ENCODE results near the gene TNFAIP3.

The TNFAIP3 gene

GRCh38 chr6:137877606-137878005 lies 10.5 kb downstream of the TNFAIP3 start:
- Histone ChIP-seq H3K27ac (ENCODE audit: insufficient read depth, low read depth, low read length, poor library complexity, severe bottlenecking) (no peak overlapping the region), H3K27me3 (ENCODE audit: control insufficient read depth, insufficient read depth, low read length, poor library complexity, severe bottlenecking) (no peaks in the 10 kb centered on the region), H3K36me3 (ENCODE audit: control insufficient read depth, insufficient read depth, low read length) (peaks cover 8% of the 10 kb centered on the region), H3K4me1 (ENCODE audit: control insufficient read depth, insufficient read depth, low read length) (peaks cover 7% of the 10 kb centered on the region), H3K9me3 (ENCODE audit: control insufficient read depth, low read length) (no peaks in the 10 kb centered on the region), H3K4me3 (ENCODE audit: insufficient read depth, low read depth, low read length) (no peak overlapping the region)
- WGBS, 2 experiments = 92 to 96% methylated on average over 5 of the region's 5 CpGs

GRCh38 chr6:137878029-137878428 lies 11.0 kb downstream of the TNFAIP3 start:
- peaks cover 8% of the 10 kb centered on the region for H3K36me3 ChIP-seq (ENCODE audit: control insufficient read depth, insufficient read depth, low read length)
- no peaks in the 10 kb centered on the region for H3K27me3 ChIP-seq (ENCODE audit: control insufficient read depth, insufficient read depth, low read length, poor library complexity, severe bottlenecking)
- no peak overlapping the region for H3K27ac ChIP-seq (ENCODE audit: insufficient read depth, low read depth, low read length, poor library complexity, severe bottlenecking)
- H3K9me3 ChIP-seq (ENCODE audit: control insufficient read depth, low read length) = no peaks in the 10 kb centered on the region
- H3K4me3 ChIP-seq (ENCODE audit: insufficient read depth, low read depth, low read length) = no peak overlapping the region
- WGBS, 2 experiments = 93 to 100% methylated on average over 2 of the region's 2 CpGs
- H3K4me1 ChIP-seq (ENCODE audit: control insufficient read depth, insufficient read depth, low read length) = peaks cover 7% of the 10 kb centered on the region

GRCh38 chr6:137878486-137879285 lies 11.6 kb downstream of the TNFAIP3 start:
- H3K9me3 ChIP-seq (ENCODE audit: control insufficient read depth, low read length) = no peaks in the 10 kb centered on the region
- H3K4me1 ChIP-seq (ENCODE audit: control insufficient read depth, insufficient read depth, low read length) = peaks cover 7% of the 10 kb centered on the region
- H3K4me3 ChIP-seq (ENCODE audit: insufficient read depth, low read depth, low read length) = no peak overlapping the region
- no peaks in the 10 kb centered on the region for H3K27me3 ChIP-seq (ENCODE audit: control insufficient read depth, insufficient read depth, low read length, poor library complexity, severe bottlenecking)
- 59 to 61% methylated on average over 33 of the region's 33 CpGs for WGBS, 2 experiments
- peaks cover 8% of the 10 kb centered on the region for H3K36me3 ChIP-seq (ENCODE audit: control insufficient read depth, insufficient read depth, low read length)
- H3K27ac ChIP-seq (ENCODE audit: insufficient read depth, low read depth, low read length, poor library complexity, severe bottlenecking) = no peak overlapping the region

GRCh38 chr6:137879299-137879698 lies 12.2 kb downstream of the TNFAIP3 start:
- Histone ChIP-seq H3K9me3 (ENCODE audit: control insufficient read depth, low read length) (no peaks in the 10 kb centered on the region), H3K4me1 (ENCODE audit: control insufficient read depth, insufficient read depth, low read length) (peaks cover 7% of the 10 kb centered on the region), H3K36me3 (ENCODE audit: control insufficient read depth, insufficient read depth, low read length) (peaks cover 8% of the 10 kb centered on the region), H3K4me3 (ENCODE audit: insufficient read depth, low read depth, low read length) (no peak overlapping the region), H3K27me3 (ENCODE audit: control insufficient read depth, insufficient read depth, low read length, poor library complexity, severe bottlenecking) (no peaks in the 10 kb centered on the region), H3K27ac (ENCODE audit: insufficient read depth, low read depth, low read length, poor library complexity, severe bottlenecking) (no peak overlapping the region)
- 46 to 54% methylated on average over 7 of the region's 7 CpGs for WGBS, 2 experiments

- H3K9me3 ChIP-seq (ENCODE audit: control insufficient read depth, low read length) = no peaks in the 10 kb centered on the region
- peaks cover 7% of the 10 kb centered on the region for H3K36me3 ChIP-seq (ENCODE audit: control insufficient read depth, insufficient read depth, low read length)
- H3K4me3 ChIP-seq (ENCODE audit: insufficient read depth, low read depth, low read length) = no peak overlapping the region
- H3K27me3 ChIP-seq (ENCODE audit: control insufficient read depth, insufficient read depth, low read length, poor library complexity, severe bottlenecking) = no peaks in the 10 kb centered on the region
- H3K4me1 ChIP-seq (ENCODE audit: control insufficient read depth, insufficient read depth, low read length) = peaks cover 7% of the 10 kb centered on the region
- WGBS, 2 experiments = 72 to 76% methylated on average over 13 of the region's 13 CpGs
- H3K27ac ChIP-seq (ENCODE audit: insufficient read depth, low read depth, low read length, poor library complexity, severe bottlenecking) = no peak overlapping the region
These were observed 13.1 kb downstream of the TNFAIP3 start for GRCh38 chr6:137879885-137880745.

GRCh38 chr6:137880746-137881521 lies 13.9 kb downstream of the TNFAIP3 start:
- Histone ChIP-seq H3K27ac (ENCODE audit: insufficient read depth, low read depth, low read length, poor library complexity, severe bottlenecking) (no peak overlapping the region), H3K36me3 (ENCODE audit: control insufficient read depth, insufficient read depth, low read length) (peaks cover 5% of the 10 kb centered on the region), H3K4me1 (ENCODE audit: control insufficient read depth, insufficient read depth, low read length) (peaks cover 7% of the 10 kb centered on the region), H3K27me3 (ENCODE audit: control insufficient read depth, insufficient read depth, low read length, poor library complexity, severe bottlenecking) (no peaks in the 10 kb centered on the region), H3K4me3 (ENCODE audit: insufficient read depth, low read depth, low read length) (no peak overlapping the region), H3K9me3 (ENCODE audit: control insufficient read depth, low read length) (no peaks in the 10 kb centered on the region)
- WGBS, 2 experiments = 94 to 95% methylated on average over 21 of the region's 21 CpGs

GRCh38 chr6:137881522-137881886 lies 14.4 kb downstream of the TNFAIP3 start:
- 94% methylated on average over 9 of the region's 9 CpGs for WGBS, 2 experiments
- no peak overlapping the region for H3K27ac ChIP-seq (ENCODE audit: insufficient read depth, low read depth, low read length, poor library complexity, severe bottlenecking)
- H3K36me3 ChIP-seq (ENCODE audit: control insufficient read depth, insufficient read depth, low read length) = peaks cover 5% of the 10 kb centered on the region
- H3K9me3 ChIP-seq (ENCODE audit: control insufficient read depth, low read length) = no peaks in the 10 kb centered on the region
- H3K27me3 ChIP-seq (ENCODE audit: control insufficient read depth, insufficient read depth, low read length, poor library complexity, severe bottlenecking) = no peaks in the 10 kb centered on the region
- H3K4me3 ChIP-seq (ENCODE audit: insufficient read depth, low read depth, low read length) = no peak overlapping the region
- peaks cover 7% of the 10 kb centered on the region for H3K4me1 ChIP-seq (ENCODE audit: control insufficient read depth, insufficient read depth, low read length)

GRCh38 chr6:137882225-137882961 lies 15.3 kb downstream of the TNFAIP3 start:
- Histone ChIP-seq H3K4me3 (ENCODE audit: insufficient read depth, low read depth, low read length) (no peak overlapping the region), H3K27ac (ENCODE audit: insufficient read depth, low read depth, low read length, poor library complexity, severe bottlenecking) (no peak overlapping the region), H3K36me3 (ENCODE audit: control insufficient read depth, insufficient read depth, low read length) (peaks cover 5% of the 10 kb centered on the region), H3K4me1 (ENCODE audit: control insufficient read depth, insufficient read depth, low read length) (peaks cover 7% of the 10 kb centered on the region), H3K27me3 (ENCODE audit: control insufficient read depth, insufficient read depth, low read length, poor library complexity, severe bottlenecking) (no peaks in the 10 kb centered on the region), H3K9me3 (ENCODE audit: control insufficient read depth, low read length) (no peaks in the 10 kb centered on the region)
- 80 to 94% methylated on average over 1 to 2 of the region's 2 CpGs for WGBS, 2 experiments

- Histone ChIP-seq H3K27me3 (ENCODE audit: control insufficient read depth, insufficient read depth, low read length, poor library complexity, severe bottlenecking) (no peaks in the 10 kb centered on the region), H3K27ac (ENCODE audit: insufficient read depth, low read depth, low read length, poor library complexity, severe bottlenecking) (no peak overlapping the region), H3K9me3 (ENCODE audit: control insufficient read depth, low read length) (no peaks in the 10 kb centered on the region), H3K4me1 (ENCODE audit: control insufficient read depth, insufficient read depth, low read length) (peaks cover 7% of the 10 kb centered on the region), H3K4me3 (ENCODE audit: insufficient read depth, low read depth, low read length) (no peak overlapping the region), H3K36me3 (ENCODE audit: control insufficient read depth, insufficient read depth, low read length) (no peaks in the 10 kb centered on the region)
- 89 to 92% methylated on average over 6 to 7 of the region's 7 CpGs for WGBS, 2 experiments
These were observed 16.5 kb downstream of the TNFAIP3 start for GRCh38 chr6:137883400-137884148.

Measured in ectodermal cell (in vitro differentiated cells).